Epithelial cell of prostate (primary cell): Measurements from ENCODE around the gene HDGF.
A peak's percentile ranks its signal among the peaks of the same experiment; 100 is the strongest.
"Not testable (repeated sequence)": the region's sequence is repeated elsewhere in the genome, so short reads cannot be mapped to it uniquely, and the experiment has no call there.

Source experiments
- DNase-seq: peaks from one replicate; pipeline ENCODE4 v3.0.0-alpha.2; 2011; ENCODE audit warnings: low read depth, low spot score
- H3K27ac ChIP-seq: fragments of 450-650 bp; 2 replicates; pipeline ENCODE4 v1.5.1; 2017; ENCODE audit warnings: mild to moderate bottlenecking

The HDGF gene

DNA sequence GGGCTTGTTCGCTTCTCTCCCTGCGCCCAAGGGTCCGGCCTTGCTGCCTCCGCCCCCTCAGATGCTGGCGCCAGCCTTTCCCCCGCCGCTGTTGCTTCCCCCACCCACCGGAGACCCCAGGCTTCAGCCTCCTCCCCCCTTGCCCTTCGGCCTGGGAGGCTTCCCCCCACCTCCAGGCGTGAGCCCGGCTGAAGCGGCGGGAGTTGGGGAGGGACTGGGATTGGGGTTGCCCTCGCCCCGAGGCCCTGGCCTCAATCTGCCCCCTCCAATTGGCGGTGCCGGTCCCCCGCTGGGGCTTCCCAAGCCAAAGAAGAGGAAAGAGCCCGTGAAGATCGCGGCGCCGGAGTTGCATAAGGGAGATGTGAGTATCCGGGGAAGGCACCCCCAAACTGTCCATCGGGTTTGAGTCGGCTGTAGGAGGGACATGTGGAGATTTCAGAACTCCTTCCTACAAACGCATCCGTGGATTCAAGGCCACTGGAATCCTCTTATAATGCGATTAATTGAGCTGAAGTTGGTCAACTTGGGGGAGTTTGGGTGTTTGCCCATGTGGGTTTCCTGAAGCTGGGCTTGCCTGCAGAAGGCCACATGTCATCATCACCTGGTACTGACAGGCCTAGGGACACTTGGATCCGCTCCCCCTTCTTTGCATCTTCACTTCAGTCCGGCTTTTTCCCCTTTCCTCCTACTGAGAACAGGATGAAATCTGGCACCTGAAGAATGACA lies 16.6 kb upstream of the HDGF start:
- H3K27ac ChIP-seq, result peak overlapping the region; percentile 88
- DNase-seq, result no peak

DNA sequence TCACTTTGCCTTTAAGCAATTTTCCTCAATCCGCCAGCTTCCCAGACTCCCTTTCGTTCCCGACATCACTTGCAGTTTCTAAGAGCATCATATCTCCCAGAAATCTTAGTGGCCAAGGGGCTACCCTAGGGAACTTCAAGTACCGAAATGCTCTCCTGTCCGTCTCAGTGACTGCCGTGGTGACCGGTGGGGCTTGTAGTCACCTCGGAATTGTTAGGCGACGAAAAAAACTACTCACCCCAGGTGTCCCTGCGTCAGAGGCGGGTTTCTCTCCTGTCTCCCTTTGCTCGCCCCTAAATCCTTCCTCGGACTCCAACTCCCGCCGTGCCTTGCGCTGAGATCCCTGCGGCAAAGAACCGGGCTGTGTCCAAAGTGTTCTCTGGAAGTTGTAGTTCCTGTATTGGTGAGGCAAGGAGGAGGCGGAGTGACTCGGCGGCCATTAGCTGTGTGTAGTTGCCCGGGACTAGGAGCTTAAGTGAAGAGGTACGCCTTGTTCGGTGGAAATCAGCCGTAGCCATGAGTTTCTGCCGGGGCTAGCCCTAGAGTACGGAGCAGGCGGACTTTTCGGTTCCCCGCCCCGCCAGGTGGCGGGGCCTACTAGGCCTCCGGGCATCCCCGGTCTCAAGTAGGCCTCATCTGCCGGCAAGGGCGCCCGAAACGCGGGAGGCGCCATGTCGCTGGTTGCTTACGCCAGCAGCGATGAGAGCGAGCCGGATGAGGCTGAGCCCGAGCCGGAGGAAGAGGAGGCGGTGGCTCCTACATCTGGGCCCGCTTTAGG lies 15.8 kb upstream of the HDGF start, which contains the start of gene PRCC:
PRCC (plus strand) TSS at position 435 of the 778 bp plus-strand sequence; CDS start at position 672, 237 bp downstream.
- peak; percentile 99 for DNase-seq

DNA sequence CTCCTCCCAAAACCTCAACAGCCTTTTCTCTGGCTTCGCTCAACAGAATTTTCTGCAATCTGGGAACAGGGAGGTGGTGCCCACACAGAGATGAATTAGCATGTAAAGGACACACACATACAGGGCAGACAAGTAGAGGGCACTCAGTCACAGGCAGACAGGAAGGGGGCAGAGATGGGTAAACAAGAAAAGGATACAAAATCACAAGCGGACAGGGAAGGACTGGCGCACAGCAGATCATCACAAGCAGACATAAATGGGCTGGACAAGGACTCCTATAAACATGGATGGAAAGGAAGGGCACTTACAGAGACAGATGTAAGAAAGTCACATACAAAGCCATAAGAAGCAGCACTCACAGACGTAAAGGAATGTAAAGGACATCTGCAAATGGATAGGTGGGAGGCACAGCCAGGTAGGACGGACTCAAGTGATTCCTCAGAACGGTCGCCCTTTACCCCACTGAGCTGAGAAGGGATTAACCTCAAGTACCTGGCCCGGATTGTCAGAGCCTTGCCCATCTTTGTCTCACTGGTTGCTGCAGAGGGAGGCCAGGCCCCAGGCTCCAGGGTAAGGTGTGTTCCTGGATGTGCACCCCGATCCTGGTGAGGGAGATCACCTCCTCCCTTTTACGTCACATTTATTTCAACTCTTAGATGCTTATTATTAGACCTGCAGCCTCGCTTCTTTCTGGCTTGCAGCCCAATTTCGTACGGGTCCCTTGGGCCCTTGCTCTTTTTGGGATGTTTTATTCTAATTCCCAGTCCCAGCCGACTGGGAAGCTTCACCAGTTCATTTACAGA lies 15.0 kb upstream of the HDGF start:
- peak overlapping the region; percentile 88 for H3K27ac ChIP-seq
- DNase-seq, result no peak

More for the DNA sequence above, 15.8 kb upstream of the HDGF start, which contains the start of gene PRCC:
- peak within 1 kb of the TSS; percentile 88 for H3K27ac ChIP-seq

DNA sequence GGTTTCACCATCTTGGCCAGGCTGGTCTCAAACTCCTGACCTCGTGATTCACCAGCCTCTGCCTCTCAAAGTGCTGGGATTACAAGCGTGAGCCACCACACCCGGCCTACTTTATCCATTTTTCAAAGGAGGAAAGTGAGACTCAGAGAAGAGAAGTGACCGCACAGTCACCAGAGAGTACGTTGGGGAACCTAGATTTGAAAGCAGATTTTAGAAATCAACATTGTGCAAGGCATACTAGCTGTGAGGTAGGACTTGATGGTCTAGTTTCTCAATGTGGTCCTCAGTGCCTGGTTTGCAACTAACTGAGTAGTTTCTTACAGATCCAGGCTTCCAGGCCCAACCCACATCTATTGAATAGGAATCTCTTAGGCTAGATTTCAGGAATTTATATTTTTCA lies 14.2 kb upstream of the HDGF start:
- DNase-seq, result no peak
- H3K27ac ChIP-seq, result peak overlapping the region; percentile 88

DNA sequence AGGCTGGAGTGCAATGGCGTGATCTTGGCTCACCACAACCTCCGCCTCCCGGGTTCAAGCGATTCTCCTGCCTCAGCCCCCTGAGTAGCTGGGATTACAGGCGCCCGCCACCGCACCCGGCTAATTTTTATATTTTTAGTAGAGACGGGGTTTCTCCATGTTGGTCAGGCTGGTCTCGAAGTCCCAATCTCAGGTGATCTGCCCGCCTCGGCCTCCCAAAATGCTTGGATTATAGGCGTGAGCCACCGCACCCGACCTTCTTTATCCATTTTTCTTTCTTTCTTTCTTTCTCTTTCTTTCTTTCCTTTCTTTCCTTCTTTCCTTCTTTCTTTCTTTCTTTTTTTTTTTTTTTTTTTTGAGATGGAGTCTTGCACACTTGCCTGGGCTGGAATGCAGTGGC lies 13.7 kb upstream of the HDGF start:
- H3K27ac ChIP-seq, DNase-seq: not testable (repeated sequence)

DNA sequence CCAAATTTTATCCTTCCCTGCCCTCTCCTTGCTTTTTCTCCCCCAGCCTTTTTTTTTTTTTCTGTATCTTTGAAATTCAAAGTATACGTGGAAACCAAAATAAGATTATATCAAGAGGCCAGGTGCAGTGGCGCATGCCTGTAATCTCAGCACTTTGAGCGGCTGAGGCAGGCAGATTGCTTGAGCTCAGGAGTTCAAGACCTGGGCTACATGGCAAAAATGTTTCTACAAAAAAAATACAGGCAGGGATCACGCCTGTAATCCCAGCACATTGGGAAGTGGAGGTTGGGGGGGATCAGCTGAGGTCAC lies 9.3 kb upstream of the HDGF start:
- DNase-seq, result no peak
- H3K27ac ChIP-seq, result no peak overlapping the region

DNA sequence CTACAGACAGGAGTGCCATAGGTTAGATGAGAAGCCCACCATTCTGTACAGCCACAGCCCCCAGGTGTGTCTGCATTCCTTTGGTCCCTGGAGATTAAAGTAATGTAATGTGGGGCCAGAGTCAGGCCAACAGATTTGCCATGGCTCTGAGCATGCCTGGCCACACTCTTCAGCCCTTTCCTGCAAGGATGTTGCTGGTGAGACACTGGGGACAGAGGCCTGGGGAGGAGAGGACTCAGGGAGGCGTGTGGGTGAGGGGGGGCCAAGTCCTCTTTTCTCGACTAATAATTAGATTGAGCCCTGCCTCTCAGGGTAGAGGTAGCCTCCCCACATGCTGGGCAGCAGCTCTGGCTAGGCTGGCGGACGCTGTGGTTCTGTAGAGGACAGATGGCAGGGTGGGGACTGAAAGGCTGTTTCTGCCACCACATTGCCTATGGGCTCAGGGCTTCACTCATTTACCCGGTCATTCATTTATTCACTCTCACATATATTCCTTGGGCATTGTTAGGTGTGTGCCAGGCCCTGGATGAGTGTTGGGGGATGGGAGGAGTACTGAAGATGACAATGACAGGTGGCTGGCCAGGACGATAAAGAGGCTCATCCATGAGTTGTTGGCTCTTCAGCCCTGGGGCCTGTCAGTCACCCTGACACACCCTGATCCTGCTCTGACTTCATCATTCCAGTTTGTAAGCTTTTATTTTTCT lies 8.8 kb upstream of the HDGF start:
- no peak overlapping the region for H3K27ac ChIP-seq
- DNase-seq, result no peak

DNA sequence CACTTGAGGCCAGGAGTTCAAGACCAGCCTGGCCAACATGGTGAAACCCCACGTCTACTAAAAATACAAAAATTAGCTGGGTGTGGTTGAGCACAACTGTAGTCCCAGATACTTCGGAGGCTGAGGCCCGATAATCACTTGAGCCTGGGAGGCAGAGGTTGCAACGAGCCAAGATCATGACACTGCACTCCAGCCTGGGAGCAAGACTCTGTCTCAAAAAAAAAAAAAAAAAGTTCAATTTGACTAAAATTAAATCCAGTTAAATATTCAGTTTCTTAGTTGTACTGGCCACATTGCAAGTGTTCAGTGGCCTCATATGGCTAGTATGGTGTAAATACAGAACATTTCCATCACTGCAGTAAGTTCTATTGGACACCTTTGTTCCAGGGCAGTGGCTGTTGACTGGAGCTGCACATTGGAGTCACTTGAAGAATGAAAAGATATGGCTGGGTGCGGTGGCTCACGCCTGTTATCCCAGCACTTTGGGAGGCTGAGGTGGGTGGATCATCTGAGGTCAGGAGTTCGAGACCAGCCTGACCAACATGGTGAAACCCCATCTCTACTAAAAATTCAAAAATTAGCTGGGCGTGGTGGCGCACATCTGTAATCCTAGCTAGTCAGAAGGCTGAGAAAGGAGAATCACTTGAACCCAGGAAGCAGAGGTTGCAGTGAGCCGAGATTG lies 6.2 kb upstream of the HDGF start:
- H3K27ac ChIP-seq, DNase-seq: not testable (repeated sequence)

DNA sequence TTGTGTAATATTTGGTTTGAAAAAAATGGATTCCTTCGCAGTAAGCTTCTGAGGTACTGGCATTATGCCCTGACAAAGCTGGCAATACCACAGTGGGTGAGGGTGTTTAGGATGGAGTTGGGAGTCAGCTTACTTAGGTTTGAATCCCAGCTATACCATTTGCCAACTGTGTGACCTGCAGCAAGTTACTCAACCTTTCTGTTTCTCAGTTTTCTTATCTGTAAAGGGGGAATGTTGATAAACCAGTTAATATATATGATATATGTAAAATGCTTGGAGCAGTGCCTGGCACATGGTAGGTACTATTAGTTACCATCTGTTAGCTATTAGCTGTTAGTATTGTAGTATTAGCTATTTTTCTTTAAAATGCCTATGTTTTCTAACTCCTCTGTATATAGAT lies 4.9 kb upstream of the HDGF start:
- no peak overlapping the region for H3K27ac ChIP-seq
- DNase-seq, result no peak

DNA sequence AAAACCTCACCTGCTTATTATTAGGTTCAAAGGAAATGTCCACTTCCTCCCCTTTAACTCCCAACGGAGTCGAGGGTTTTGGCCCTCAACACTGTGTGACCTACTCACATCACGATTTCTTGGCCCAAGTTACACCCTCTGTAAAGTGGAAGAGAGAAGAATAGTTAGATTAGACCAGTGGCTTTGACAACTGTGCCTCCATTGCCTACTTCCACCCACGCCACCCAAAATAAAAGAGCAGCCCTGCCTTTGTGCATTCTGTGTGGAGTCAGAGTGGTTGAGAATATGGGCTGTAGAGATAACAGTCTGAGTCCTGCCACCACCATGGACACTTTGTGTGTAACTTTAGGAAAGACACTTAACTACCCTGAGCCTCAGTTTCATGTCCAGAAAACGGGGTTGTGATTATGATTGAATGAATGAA lies 4.1 kb upstream of the HDGF start:
- DNase-seq, result no peak
- no peak overlapping the region for H3K27ac ChIP-seq

DNA sequence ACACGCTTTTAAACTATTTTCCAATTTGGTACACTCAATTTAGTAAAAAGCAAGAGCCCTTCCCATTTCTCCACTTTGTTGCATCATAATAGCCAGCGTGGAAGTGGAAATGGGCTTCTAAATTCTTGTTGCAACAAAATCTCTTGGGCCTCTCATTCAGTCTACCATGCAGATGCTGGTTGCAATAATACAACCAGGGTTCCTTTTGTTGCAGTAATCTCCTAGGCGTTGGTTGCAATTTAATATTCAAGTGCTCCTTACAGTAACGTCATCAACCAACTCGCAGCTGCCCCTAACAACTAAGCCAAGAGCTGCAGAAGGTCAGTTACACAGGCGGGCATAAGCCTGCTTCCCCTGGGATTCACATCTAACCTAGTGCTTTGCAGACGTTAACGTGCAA lies 2.7 kb upstream of the HDGF start:
- DNase-seq, result no peak
- no peak overlapping the region for H3K27ac ChIP-seq

DNA sequence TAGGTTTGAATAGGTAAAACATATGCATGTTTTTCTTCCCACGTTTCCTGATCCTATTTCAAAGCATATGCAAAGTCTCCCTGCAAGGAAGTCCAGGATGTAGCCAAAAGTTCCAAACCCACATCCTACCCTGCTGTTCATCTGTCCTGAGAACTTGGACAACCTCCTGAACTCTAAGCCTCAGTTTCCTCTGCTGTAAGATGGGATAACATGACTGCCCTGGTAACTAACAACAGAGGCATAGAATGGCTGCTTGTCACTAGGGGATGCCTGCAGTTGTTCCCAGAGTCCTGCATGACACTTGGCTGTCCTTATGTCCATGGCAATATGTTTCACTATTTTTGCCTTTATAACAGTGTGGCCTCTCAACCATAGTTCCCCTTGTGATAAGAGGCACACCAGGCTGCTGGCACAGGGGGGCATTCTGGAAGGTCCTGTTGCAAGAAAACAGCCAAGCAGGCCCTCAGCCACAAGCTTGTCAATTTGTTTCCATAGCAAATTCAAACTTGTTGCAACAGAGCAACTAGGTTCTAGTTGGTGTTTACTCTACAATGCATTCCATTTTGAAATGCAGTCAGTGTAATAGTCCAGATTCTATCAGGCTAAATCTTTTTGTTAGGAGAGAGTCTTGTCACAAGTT lies 1.5 kb upstream of the HDGF start:
- H3K27ac ChIP-seq, result peak overlapping the region; percentile 100
- DNase-seq, result no peak

DNA sequence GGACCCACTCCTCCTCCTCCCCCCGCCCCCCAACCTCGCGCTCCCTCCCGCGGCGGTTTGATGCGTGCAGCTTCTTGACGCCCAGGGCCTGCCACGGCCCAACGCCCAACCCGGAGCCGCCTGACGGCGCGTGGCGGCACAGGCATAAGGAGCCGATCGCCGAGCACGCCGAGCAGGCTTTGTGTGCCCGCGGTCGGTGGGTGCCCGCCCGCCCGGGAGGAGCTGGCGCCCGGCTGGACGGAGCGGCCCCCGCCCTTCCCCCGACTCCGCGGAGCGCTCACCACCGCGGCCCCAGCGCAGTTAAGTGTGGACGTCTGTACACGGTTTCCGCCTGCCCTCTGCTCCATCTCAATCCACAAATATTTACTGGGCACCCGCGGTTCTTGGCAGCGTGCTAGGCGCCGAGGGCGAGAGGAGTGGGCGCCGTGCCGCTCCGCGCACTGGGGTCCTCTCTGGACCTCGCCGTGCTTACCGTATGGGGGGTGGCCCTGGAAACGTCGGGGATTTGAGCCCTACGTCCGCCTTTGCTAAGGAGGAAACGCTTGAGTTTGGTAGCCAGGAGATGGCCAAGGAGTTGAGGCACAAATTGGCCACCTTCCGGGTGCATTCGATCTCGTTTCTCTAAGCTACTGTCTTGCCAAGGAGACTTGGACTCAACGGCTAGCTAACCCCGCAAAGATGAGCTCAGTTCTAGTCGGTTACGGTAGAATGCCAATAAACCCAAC lies 444 bp upstream of the HDGF start:
- H3K27ac ChIP-seq, result peak overlapping the region; percentile 100
- DNase-seq, result peak; percentile 79

DNA sequence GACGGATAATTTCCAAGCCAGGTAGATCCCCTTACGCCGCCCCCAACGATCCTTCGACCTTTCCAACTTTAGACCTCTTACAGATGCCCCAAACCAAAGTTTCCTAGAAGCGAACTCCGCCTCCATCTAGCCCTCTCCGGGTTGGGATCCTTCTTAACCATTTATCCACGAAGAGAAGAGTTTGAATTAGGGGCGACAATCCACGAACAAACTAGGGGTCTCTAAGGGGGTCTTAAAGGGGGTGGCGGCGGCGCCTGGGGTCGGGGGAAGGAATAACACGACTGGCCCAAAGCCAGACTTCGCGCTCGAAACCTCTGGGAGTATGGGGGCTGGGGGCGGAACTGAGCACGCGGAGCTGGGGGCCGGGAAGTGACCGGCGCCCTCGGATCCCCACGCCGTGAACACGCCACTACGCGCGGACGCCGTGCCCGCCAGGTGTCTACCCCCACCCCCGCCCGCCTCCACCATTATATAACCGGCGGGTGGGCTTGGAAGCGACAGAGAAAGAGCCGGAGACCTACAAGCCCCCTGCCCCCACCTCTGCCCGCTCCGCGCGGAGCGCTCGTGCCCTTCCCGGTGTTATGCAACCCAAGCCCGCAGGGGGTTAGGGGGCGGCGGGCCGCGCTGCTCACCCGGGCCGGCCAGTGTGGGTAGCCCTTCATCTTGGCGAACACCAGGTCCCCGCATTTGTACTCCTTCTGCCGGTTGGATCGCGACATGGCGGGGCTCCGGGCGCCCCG lies 594 bp downstream of the HDGF start:
- DNase-seq, result no peak
- H3K27ac ChIP-seq, result peak overlapping the region; percentile 100

DNA sequence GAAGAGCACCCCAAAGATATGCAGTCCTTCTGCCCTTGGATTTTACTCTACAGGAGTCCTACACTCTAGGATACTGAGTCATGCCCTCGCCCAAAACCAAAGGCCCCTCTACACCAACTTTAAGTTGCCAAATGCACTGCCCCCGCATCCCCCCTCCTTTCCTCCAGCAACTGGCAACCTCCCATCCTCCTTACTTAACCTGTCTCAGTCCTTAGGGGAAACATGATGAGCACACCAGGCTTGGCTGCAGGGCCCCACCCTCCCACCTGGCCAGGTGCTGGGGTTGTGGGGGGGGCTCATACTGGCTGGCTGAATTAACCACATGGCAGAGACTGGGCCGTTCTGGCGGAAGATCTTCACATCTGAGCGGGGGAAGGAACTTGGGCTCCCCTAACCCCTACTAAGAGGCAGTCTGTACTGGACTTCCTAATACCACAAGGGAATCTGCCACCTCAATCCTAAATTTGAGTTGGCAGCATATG lies 1.2 kb downstream of the HDGF start:
- DNase-seq, result no peak
- H3K27ac ChIP-seq, result peak overlapping the region; percentile 100

DNA sequence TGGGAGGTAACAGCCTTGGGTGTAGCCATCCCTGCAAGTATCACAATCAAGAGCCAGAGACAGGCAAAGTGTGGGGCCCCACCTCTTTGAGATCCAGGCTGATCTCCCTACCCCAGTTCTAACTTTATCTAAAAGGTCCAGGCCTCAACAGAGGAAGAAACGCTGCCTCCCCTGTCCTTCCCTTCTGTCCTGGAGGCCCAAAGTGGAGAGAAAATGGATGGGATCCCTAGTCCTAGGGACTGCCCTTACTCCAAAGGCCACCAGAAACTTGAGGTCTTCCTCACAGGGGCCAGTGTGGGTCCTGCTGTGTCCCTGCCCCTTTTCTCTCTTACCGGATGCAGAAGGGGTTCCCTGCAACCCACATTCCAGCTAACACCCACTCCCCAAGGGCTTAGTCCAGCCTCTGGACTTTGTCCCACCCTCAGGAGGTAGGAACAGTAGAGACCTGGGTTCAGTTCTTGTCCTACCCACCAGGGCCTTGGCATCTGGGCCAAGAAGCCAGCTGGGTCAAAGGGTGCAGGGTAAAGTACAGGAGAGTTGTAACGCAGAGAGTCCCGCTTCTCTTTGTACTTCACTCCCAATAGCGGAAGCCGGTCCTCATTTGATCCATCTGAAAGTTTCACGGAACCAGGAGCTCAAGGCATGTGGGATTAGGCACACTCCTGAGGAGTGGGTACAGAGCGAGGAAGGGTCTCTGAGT lies 1.9 kb downstream of the HDGF start:
- H3K27ac ChIP-seq, result peak overlapping the region; percentile 100
- DNase-seq, result no peak
